Kidney capillary endothelial cell (primary cell): Measurements from ENCODE around the gene ZCCHC24.
A peak's percentile ranks its signal among the peaks of the same experiment; 100 is the strongest.

Source experiments
- DNase-seq: peaks from one replicate; pipeline ENCODE4 v3.0.0-alpha.2; 2018; ENCODE audit warnings: low spot score

The ZCCHC24 gene

GRCh38 chr10:79445161-79445976, at the start of gene ZCCHC24:
TSS of gene ZCCHC24 (minus strand) at chr10:79445624. CDS start at chr10:79445440, 184 bp downstream.
- peak; percentile 91 for DNase-seq

- DNase-seq: no peak
Observed at GRCh38 chr10:79493806-79494205, 48.4 kb upstream of the ZCCHC24 start.

- no peak for DNase-seq
Observed at GRCh38 chr10:79492839-79493238, 47.4 kb upstream of the ZCCHC24 start.

GRCh38 chr10:79492256-79492655, 46.8 kb upstream of the ZCCHC24 start:
- DNase-seq: no peak

GRCh38 chr10:79491143-79491835, 45.9 kb upstream of the ZCCHC24 start:
- DNase-seq: no peak

- no peak for DNase-seq
Observed at GRCh38 chr10:79490400-79491142, 45.1 kb upstream of the ZCCHC24 start.

GRCh38 chr10:79488870-79489269, 43.4 kb upstream of the ZCCHC24 start:
- no peak for DNase-seq

GRCh38 chr10:79488336-79488735, 42.9 kb upstream of the ZCCHC24 start:
- DNase-seq: peak; percentile 33

GRCh38 chr10:79487296-79488194, 42.1 kb upstream of the ZCCHC24 start:
- peak; percentile 35 for DNase-seq

GRCh38 chr10:79484476-79484875, 39.1 kb upstream of the ZCCHC24 start:
- no peak for DNase-seq

- DNase-seq: no peak
Observed at GRCh38 chr10:79483948-79484347, 38.5 kb upstream of the ZCCHC24 start.

- DNase-seq: no peak
Observed at GRCh38 chr10:79483299-79483698, 37.9 kb upstream of the ZCCHC24 start.

- no peak for DNase-seq
Observed at GRCh38 chr10:79482741-79483140, 37.3 kb upstream of the ZCCHC24 start.

GRCh38 chr10:79482304-79482703, 36.9 kb upstream of the ZCCHC24 start:
- no peak for DNase-seq

GRCh38 chr10:79479283-79479909, 34.0 kb upstream of the ZCCHC24 start:
- DNase-seq: no peak

- no peak for DNase-seq
Observed at GRCh38 chr10:79477456-79477855, 32.0 kb upstream of the ZCCHC24 start.

GRCh38 chr10:79476645-79477044, 31.2 kb upstream of the ZCCHC24 start:
- DNase-seq: no peak

GRCh38 chr10:79475877-79476276, 30.5 kb upstream of the ZCCHC24 start:
- no peak for DNase-seq

- DNase-seq: no peak
Observed at GRCh38 chr10:79475119-79475653, 29.8 kb upstream of the ZCCHC24 start.

- no peak for DNase-seq
Observed at GRCh38 chr10:79473496-79474095, 28.2 kb upstream of the ZCCHC24 start.
